ENCODE measurements around the gene PMM1. TPM values are rescaled to one million over a fixed set of nuclear protein-coding genes. Genes with fewer than 3 reads are reported as not detected.

Gene PMM1
- polyA plus RNA-seq, 2 of the 4 experiments (the other 2 are of a cell fraction): 23.5 to 28.7 TPM

GRCh38 chr22:41561788-41562187, 27.9 kb downstream of the PMM1 start:
- DNase-seq (ENCODE audit: low read depth in 1 of 2, low spot score in 1 of 2) (no peak), FAIRE-seq (no peak), ATAC-seq (no peak)
- Histone ChIP-seq H3K4me2 (peak overlapping the region; percentile 64), H3K4me3 (no peak overlapping the region), H3K4me1 (peaks cover 61% of the 10 kb centered on the region), H3K9me3 (no peaks in the 10 kb centered on the region), H3K27ac (peak overlapping the region; percentile 63 to 82; a peak in 5 of 6 replicates)
- POLR2A ChIA-PET: no interaction called here
- WGBS (ENCODE audit: missing lambda C conversion rate): 77% methylated on average over 4 of the region's 5 CpGs
- no peak for TF ChIP-seq REST (IDR thresholded peaks at IDR 0.05)
- TF ChIP-seq FOSL2 (IDR thresholded peaks at IDR 0.05): no peak
- no peak for TF ChIP-seq FOSL2 (CRISPR knock-in tag; IDR thresholded peaks at IDR 0.05)
- no peak for TF ChIP-seq RNF2 (IDR thresholded peaks at IDR 0.05; ENCODE audit: borderline replicate concordance, low read depth)
- no peak for TF ChIP-seq MYC (IDR thresholded peaks at IDR 0.05; ENCODE audit: borderline replicate concordance, low read length)
- no peak for TF ChIP-seq SREBF2 (IDR thresholded peaks at IDR 0.05)
- no peak for TF ChIP-seq TFCP2L1 (CRISPR knock-in tag; IDR thresholded peaks at IDR 0.05)
- no peak for TF ChIP-seq EP300 (IDR thresholded peaks at IDR 0.05)
- no peak for TF ChIP-seq CEBPB (IDR thresholded peaks at IDR 0.05)
- TF ChIP-seq JUN (IDR thresholded peaks at IDR 0.05): no peak
- no peak for TF ChIP-seq POLR2AphosphoS2 (conservative IDR thresholded peaks at IDR 0.05; ENCODE audit: low read length)
- TF ChIP-seq RAD21 (conservative IDR thresholded peaks at IDR 0.05 in 1 of 2, IDR thresholded peaks at IDR 0.05 in 1 of 2): no peak
- CTCF ChIA-PET: interaction anchor here (1.1 to 1.8 kb wide), 4 partner anchors 13 to 35 kb away, joined by 3 to 8 read pairs (median 4); partner anchors contain the start of gene POLR3H

DNA sequence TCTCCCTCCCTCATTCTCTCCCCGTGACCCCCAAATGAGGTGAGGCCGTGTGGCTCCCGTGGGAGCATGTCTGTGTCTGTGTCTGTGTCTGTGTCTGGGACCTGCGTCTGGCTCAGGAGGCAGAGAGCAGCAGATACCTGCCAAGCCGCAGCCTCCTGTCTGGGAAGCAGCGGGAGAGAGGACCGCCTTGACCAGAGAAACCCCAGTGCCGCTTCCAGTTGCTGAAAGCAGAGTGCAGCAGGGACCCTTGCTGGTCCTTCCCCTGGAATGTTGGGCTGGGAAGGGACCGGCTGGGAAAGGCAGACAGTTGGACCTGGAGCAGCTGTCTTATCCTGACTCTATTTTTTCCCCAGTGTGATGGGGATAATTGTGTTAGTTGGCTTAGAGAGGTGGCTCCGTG, 28.3 kb downstream of the PMM1 start:
- POLR2A ChIA-PET: no interaction called here

More for the DNA sequence above, 28.3 kb downstream of the PMM1 start:
- H3K4me2 ChIP-seq: peak overlapping the region; percentile 64
- H3K4me1 ChIP-seq: peaks cover 60% of the 10 kb centered on the region
- DNase-seq (ENCODE audit: low read depth in 1 of 2, low spot score in 1 of 2): no peak
- CTCF ChIA-PET: interaction anchor here (0.7 to 1.4 kb wide), 4 partner anchors 13 to 149 kb away, joined by 3 to 5 read pairs (median 3); no protein-coding TSS in a partner anchor
- 88% methylated on average over 5 of the region's 10 CpGs for WGBS (ENCODE audit: missing lambda C conversion rate)
- peak overlapping the region; percentile 32 for H3K4me3 ChIP-seq
- H3K9me3 ChIP-seq: no peaks in the 10 kb centered on the region
- peak in 1 of 2 experiments; percentile 11; a peak in 1 of 6 replicates for ATAC-seq
- H3K27ac ChIP-seq: peak overlapping the region; percentile 63 to 82; a peak in 5 of 6 replicates
- TF ChIP-seq BHLHE40 (IDR thresholded peaks at IDR 0.05; ENCODE audit: low read depth, low read length) (no peak), REST (IDR thresholded peaks at IDR 0.05) (no peak), PBX3 (IDR thresholded peaks at IDR 0.05) (no peak)
- no peak for FAIRE-seq
